ENCODE results near the gene HERC5.

The HERC5 gene

GRCh38 chr4:88514557-88515511 is 57.9 kb downstream of the HERC5 start:
- TF ChIP-seq CTCF (conservative IDR thresholded peaks at IDR 0.05; ENCODE audit: control insufficient read depth, insufficient read depth, low read depth, low read length) = no peak
- H3K4me3 ChIP-seq (ENCODE audit: control insufficient read depth, low read depth, low read length) = no peak overlapping the region
- DNase-seq (ENCODE audit: low read depth) = no peak

- no peak overlapping the region for H3K4me3 ChIP-seq (ENCODE audit: control insufficient read depth, low read depth, low read length)
- DNase-seq (ENCODE audit: low read depth) = no peak
- no peak for TF ChIP-seq CTCF (conservative IDR thresholded peaks at IDR 0.05; ENCODE audit: control insufficient read depth, insufficient read depth, low read depth, low read length)
These were observed 59.8 kb downstream of the HERC5 start for GRCh38 chr4:88516746-88517145.

- no peak for DNase-seq (ENCODE audit: low read depth)
- no peak for TF ChIP-seq CTCF (conservative IDR thresholded peaks at IDR 0.05; ENCODE audit: control insufficient read depth, insufficient read depth, low read depth, low read length)
- no peak overlapping the region for H3K4me3 ChIP-seq (ENCODE audit: control insufficient read depth, low read depth, low read length)
These were observed 60.9 kb downstream of the HERC5 start for GRCh38 chr4:88517825-88518224.

- no peak for DNase-seq (ENCODE audit: low read depth)
- TF ChIP-seq CTCF (conservative IDR thresholded peaks at IDR 0.05; ENCODE audit: control insufficient read depth, insufficient read depth, low read depth, low read length) = no peak
- no peak overlapping the region for H3K4me3 ChIP-seq (ENCODE audit: control insufficient read depth, low read depth, low read length)
These were observed 62.0 kb downstream of the HERC5 start for GRCh38 chr4:88518911-88519310.

- peak; percentile 41 for DNase-seq (ENCODE audit: low read depth)
- no peak for TF ChIP-seq CTCF (conservative IDR thresholded peaks at IDR 0.05; ENCODE audit: control insufficient read depth, insufficient read depth, low read depth, low read length)
- H3K4me3 ChIP-seq (ENCODE audit: control insufficient read depth, low read depth, low read length) = peak overlapping the region; percentile 91
These were observed 65.9 kb downstream of the HERC5 start for GRCh38 chr4:88522702-88523324.

- peak within 1 kb of the TSS; percentile 91 for H3K4me3 ChIP-seq (ENCODE audit: control insufficient read depth, low read depth, low read length)
- DNase-seq (ENCODE audit: low read depth) = peak; percentile 92
- TF ChIP-seq CTCF (conservative IDR thresholded peaks at IDR 0.05; ENCODE audit: control insufficient read depth, insufficient read depth, low read depth, low read length) = no peak
These were observed 66.6 kb downstream of the HERC5 start, which contains the start of gene PYURF for GRCh38 chr4:88523325-88524129. PYURF (minus strand) TSS chr4:88523776; CDS start chr4:88523700, 76 bp downstream.

All from fibroblast of mammary gland (primary cell).